ENCODE results near the gene IDI1.

Gene IDI1

GRCh38 chr10:990808-991207 is 58.1 kb downstream of the IDI1 start:
- H3K9me3 ChIP-seq (ENCODE audit: insufficient read depth, low read length), result no peaks in the 10 kb centered on the region
- no peak overlapping the region for H2AFZ ChIP-seq (ENCODE audit: low read depth, low read length, severe bottlenecking)
- TF ChIP-seq CTCF (IDR thresholded peaks at IDR 0.05; ENCODE audit: insufficient read depth, low read length, poor library complexity, severe bottlenecking) (no peak), EZH2phosphoT487 (conservative IDR thresholded peaks at IDR 0.05; ENCODE audit: low read length) (no peak)
- no peaks in the 10 kb centered on the region; the same call in 1 of the 2 replicates for H3F3A ChIP-seq (ENCODE audit: insufficient read depth)
- no peak overlapping the region for H3K4me3 ChIP-seq (ENCODE audit: insufficient read depth, low read length, poor library complexity, severe bottlenecking)
- no peaks in the 10 kb centered on the region for H3K27me3 ChIP-seq (ENCODE audit: low read length)
- no peak overlapping the region for H3K27ac ChIP-seq (ENCODE audit: low read depth, low read length)
- H3K79me2 ChIP-seq (ENCODE audit: insufficient read depth, low read length), result peaks cover 58% of the 10 kb centered on the region
- H3K4me2 ChIP-seq (ENCODE audit: low read depth, low read length, poor library complexity, severe bottlenecking), result no peak overlapping the region
- no peaks in the 10 kb centered on the region for H3K9me2 ChIP-seq (replicated peaks; ENCODE audit: insufficient read depth, low read length)
- no peak overlapping the region for H3K9ac ChIP-seq (ENCODE audit: low read length)
- H4K20me1 ChIP-seq (ENCODE audit: low read depth, low read length), result peaks cover 20% of the 10 kb centered on the region
- H3K36me3 ChIP-seq (ENCODE audit: low read length), result peaks cover 13% of the 10 kb centered on the region; the same call in 1 of the 2 replicates

Measured in SU-DHL-6 (cell line).